HG03457 (cell line): ENCODE measurements around the gene TK1.
"Not testable (repeated sequence)": the region's sequence is repeated elsewhere in the genome, so short reads cannot be mapped to it uniquely, and the experiment has no call there.

Source experiments
- ATAC-seq: cut with Tn5 transposase; IDR thresholded peaks from one replicate; pipeline ENCODE4 v1.9.1; 2021; ENCODE audit warnings: moderate number of reproducible peaks; ENCODE audit not compliant: unreplicated experiment

The TK1 gene

GRCh38 chr17:78180083-78180482 is 6.8 kb downstream of the TK1 start:
- no peak for ATAC-seq

GRCh38 chr17:78179372-78179771 is 7.5 kb downstream of the TK1 start:
- no peak for ATAC-seq

GRCh38 chr17:78176548-78177025 is 10.3 kb downstream of the TK1 start:
- no peak for ATAC-seq

GRCh38 chr17:78175643-78175981 is 11.2 kb downstream of the TK1 start:
- ATAC-seq, result no peak

GRCh38 chr17:78174870-78175642 is 11.8 kb downstream of the TK1 start:
- ATAC-seq, result no peak

- no peak for ATAC-seq
Measured at GRCh38 chr17:78174346-78174869, 12.4 kb downstream of the TK1 start.

- no peak for ATAC-seq
Measured at GRCh38 chr17:78173097-78173715, 13.6 kb downstream of the TK1 start.

- ATAC-seq, result no peak
Measured at GRCh38 chr17:78172249-78173051, 14.4 kb downstream of the TK1 start.

GRCh38 chr17:78171591-78172248 is 15.1 kb downstream of the TK1 start:
- not testable (repeated sequence) for ATAC-seq

- no peak for ATAC-seq
Measured at GRCh38 chr17:78170692-78171590, 15.9 kb downstream of the TK1 start.

- ATAC-seq, result peak; percentile 14
Measured at GRCh38 chr17:78168903-78169793, 17.7 kb downstream of the TK1 start.

GRCh38 chr17:78168242-78168902 is 18.5 kb downstream of the TK1 start, which contains the start of gene SYNGR2:
SYNGR2 (plus strand) TSS chr17:78168581; CDS start chr17:78168617, 36 bp downstream.
- ATAC-seq, result peak; percentile 47

- ATAC-seq, result no peak
Measured at GRCh38 chr17:78166416-78166815, 20.4 kb downstream of the TK1 start.

GRCh38 chr17:78164748-78165607 is 21.9 kb downstream of the TK1 start:
- ATAC-seq, result no peak

GRCh38 chr17:78163881-78164747 is 22.7 kb downstream of the TK1 start:
- ATAC-seq, result no peak

- ATAC-seq, result no peak
Measured at GRCh38 chr17:78159575-78160158, 27.2 kb downstream of the TK1 start.
